ENCODE measurements around the gene DDO. TPM values are rescaled to one million over a fixed set of nuclear protein-coding genes. Genes with fewer than 3 reads are reported as not detected.

The DDO gene
- total and polyA plus RNA-seq, 2 of the 4 experiments (the other 2 are of a cell fraction) = 0.15 to 0.18 TPM

- Histone ChIP-seq H3K23ac (ENCODE audit: low read depth, low read length) (no peak overlapping the region), H4K20me1 (ENCODE audit: insufficient read depth, low read length) (no peaks in the 10 kb centered on the region)
Measured at GRCh38 chr6:110394409-110394808, 21.0 kb downstream of the DDO start.

More at GRCh38 chr6:110394409-110394808, 21.0 kb downstream of the DDO start:
- no peak overlapping the region for H3K4ac ChIP-seq (ENCODE audit: low read depth, low read length)
- H4K8ac ChIP-seq (ENCODE audit: low read depth in 2 of 2, low read length in 2 of 2) = no peak overlapping the region
- no peak overlapping the region for H2BK120ac ChIP-seq (ENCODE audit: low read depth, low read length)
- H2AK9ac ChIP-seq (replicated peaks; ENCODE audit: low read depth, low read length, poor library complexity) = no peak overlapping the region
- H3K9me1 ChIP-seq (ENCODE audit: insufficient read depth, low read length) = 0 out of 2 replicates have a peak, but pooled peaks cover 3% of the 10 kb centered on the region
- dilution Hi-C loops (cut with HindIII; ENCODE audit: low sequenced_read_pairs, unreplicated experiment) = no loop called here
- no peak overlapping the region for H2BK5ac ChIP-seq (ENCODE audit: low read depth, low read length, poor library complexity, severe bottlenecking)
- ATAC-seq (ENCODE audit: low read depth) = no peak
- intact Hi-C loops (cut with micrococcal nuclease) = no loop called here
- no peaks in the 10 kb centered on the region for H3K36me3 ChIP-seq (ENCODE audit: control insufficient read depth, insufficient read depth, low read length)
- H3K4me1 ChIP-seq (ENCODE audit: control insufficient read depth, insufficient read depth, low read length) = no peaks in the 10 kb centered on the region; the same call in 1 of the 2 replicates
- no peaks in the 10 kb centered on the region for H3K79me1 ChIP-seq (ENCODE audit: low read depth in 1 of 2, low read length in 2 of 2)
- TF ChIP-seq NFE2L2 (IDR thresholded peaks at IDR 0.05; ENCODE audit: low read depth, low read length) = no peak
- TF ChIP-seq RAD21 (IDR thresholded peaks at IDR 0.05; ENCODE audit: low read length) = no peak
- H3K18ac ChIP-seq (ENCODE audit: low read depth, low read length) = no peak overlapping the region
- no peaks in the 10 kb centered on the region for H3K9me3 ChIP-seq (ENCODE audit: control insufficient read depth, insufficient read depth, low read length)
- in situ Hi-C loops (cut with MboI; ENCODE audit: low sequenced_read_pairs) = loop anchor here (5.0 kb wide), 2 partner anchors 342 to 692 kb away; no protein-coding TSS in a partner anchor
- DNase-seq = no peak
- H3K56ac ChIP-seq (ENCODE audit: extremely low read depth, insufficient read depth, low read length) = no peak overlapping the region
- H2AK5ac ChIP-seq (ENCODE audit: low read depth, low read length) = no peak overlapping the region
- BruUV-seq (replicated peaks) = no TSS peak
- no peak overlapping the region for H4K91ac ChIP-seq (ENCODE audit: insufficient read depth, low read depth, low read length)
- WGBS, 2 experiments (ENCODE audit: extremely low coverage in 2 of 2, insufficient read length in 1 of 2) = 96% methylated on average over 3 of the region's 4 CpGs; no CpG with 5 or more reads in 1 of the 2 experiments
- no peak overlapping the region for H2AFZ ChIP-seq (replicated peaks; ENCODE audit: low read length, poor library complexity)
- no peak overlapping the region for H2BK15ac ChIP-seq (ENCODE audit: low read depth, low read length)
- H3K9ac ChIP-seq (ENCODE audit: low read depth, low read length) = no peak overlapping the region
- ChIA-PET CTCF (no interaction called here), POLR2A (ENCODE audit: unreplicated experiment) (no interaction called here)
- H3K27ac ChIP-seq (ENCODE audit: insufficient read depth, low read length) = no peak overlapping the region
- H3K14ac ChIP-seq (replicated peaks; ENCODE audit: low read depth, low read length) = no peak overlapping the region; the same call in 1 of the 2 replicates
- H3K4me2 ChIP-seq (ENCODE audit: low read depth, low read length) = no peak overlapping the region
- H3K27me3 ChIP-seq (ENCODE audit: control insufficient read depth, insufficient read depth, low read length) = peaks cover 3% of the 10 kb centered on the region
- no peak overlapping the region for H2BK20ac ChIP-seq (ENCODE audit: low read depth, low read length)
- H4K5ac ChIP-seq (ENCODE audit: low read depth, low read length) = no peak overlapping the region
- no peak overlapping the region for H3K4me3 ChIP-seq (ENCODE audit: insufficient read depth, low read depth, low read length)
